Measurements from ENCODE around the gene TLX2. TPM values are rescaled to one million over a fixed set of nuclear protein-coding genes. Genes with fewer than 3 reads are reported as not detected.

Gene TLX2
- total and polyA plus RNA-seq, 2 of the 13 experiments (the other 11 are each of a cell fraction or from before 2014, with no cell fraction given), result 0.05 to 0.20 TPM

DNA sequence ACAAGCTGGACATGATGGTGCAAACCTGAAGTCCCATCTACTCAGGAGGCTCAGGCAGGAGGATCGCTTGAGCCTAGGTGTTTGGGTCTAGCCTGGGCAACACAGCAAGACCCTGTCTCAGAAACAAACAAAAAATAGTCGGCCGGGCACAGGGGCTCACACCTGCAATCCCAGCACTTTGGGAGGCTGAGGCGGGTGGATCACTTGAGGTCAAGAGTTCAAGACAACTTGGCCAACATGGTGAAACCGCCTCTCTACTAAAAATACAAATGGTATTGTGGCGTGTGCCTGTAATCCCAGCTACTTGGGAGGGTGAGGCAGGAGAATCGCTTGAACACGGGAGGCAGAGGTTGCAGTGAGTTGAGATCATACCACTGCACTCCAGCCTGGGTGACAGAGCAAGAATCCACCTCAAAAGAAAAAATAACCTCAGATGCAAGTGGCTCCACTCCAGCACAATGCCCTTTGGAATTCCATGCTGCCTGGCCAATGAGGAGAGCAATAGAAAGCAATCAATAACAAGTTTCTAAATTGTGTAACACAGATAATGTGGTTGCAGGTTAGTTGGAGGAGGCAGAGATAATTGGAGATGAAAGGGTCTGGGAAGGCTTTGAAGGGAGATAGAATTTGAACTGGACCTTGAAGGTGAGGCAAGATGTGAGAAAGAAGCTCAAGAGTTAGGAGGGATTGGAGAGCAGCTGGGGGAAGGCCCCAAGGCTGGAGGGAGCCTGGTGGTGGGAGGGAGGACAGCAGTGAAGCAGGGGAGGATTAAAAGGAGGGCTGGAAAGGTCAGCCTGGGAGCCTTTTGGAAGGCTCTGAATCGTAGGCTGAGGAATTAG is 25.4 kb upstream of the TLX2 start (continued):
- TF ChIP-seq, protein P1, sequence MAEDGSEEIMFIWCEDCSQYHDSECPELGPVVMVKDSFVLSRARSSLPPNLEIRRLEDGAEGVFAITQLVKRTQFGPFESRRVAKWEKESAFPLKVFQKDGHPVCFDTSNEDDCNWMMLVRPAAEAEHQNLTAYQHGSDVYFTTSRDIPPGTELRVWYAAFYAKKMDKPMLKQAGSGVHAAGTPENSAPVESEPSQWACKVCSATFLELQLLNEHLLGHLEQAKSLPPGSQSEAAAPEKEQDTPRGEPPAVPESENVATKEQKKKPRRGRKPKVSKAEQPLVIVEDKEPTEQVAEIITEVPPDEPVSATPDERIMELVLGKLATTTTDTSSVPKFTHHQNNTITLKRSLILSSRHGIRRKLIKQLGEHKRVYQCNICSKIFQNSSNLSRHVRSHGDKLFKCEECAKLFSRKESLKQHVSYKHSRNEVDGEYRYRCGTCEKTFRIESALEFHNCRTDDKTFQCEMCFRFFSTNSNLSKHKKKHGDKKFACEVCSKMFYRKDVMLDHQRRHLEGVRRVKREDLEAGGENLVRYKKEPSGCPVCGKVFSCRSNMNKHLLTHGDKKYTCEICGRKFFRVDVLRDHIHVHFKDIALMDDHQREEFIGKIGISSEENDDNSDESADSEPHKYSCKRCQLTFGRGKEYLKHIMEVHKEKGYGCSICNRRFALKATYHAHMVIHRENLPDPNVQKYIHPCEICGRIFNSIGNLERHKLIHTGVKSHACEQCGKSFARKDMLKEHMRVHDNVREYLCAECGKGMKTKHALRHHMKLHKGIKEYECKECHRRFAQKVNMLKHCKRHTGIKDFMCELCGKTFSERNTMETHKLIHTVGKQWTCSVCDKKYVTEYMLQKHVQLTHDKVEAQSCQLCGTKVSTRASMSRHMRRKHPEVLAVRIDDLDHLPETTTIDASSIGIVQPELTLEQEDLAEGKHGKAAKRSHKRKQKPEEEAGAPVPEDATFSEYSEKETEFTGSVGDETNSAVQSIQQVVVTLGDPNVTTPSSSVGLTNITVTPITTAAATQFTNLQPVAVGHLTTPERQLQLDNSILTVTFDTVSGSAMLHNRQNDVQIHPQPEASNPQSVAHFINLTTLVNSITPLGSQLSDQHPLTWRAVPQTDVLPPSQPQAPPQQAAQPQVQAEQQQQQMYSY (CRISPR knock-in tag; IDR thresholded peaks at IDR 0.05), result no peak
- TF ChIP-seq, protein P2, sequence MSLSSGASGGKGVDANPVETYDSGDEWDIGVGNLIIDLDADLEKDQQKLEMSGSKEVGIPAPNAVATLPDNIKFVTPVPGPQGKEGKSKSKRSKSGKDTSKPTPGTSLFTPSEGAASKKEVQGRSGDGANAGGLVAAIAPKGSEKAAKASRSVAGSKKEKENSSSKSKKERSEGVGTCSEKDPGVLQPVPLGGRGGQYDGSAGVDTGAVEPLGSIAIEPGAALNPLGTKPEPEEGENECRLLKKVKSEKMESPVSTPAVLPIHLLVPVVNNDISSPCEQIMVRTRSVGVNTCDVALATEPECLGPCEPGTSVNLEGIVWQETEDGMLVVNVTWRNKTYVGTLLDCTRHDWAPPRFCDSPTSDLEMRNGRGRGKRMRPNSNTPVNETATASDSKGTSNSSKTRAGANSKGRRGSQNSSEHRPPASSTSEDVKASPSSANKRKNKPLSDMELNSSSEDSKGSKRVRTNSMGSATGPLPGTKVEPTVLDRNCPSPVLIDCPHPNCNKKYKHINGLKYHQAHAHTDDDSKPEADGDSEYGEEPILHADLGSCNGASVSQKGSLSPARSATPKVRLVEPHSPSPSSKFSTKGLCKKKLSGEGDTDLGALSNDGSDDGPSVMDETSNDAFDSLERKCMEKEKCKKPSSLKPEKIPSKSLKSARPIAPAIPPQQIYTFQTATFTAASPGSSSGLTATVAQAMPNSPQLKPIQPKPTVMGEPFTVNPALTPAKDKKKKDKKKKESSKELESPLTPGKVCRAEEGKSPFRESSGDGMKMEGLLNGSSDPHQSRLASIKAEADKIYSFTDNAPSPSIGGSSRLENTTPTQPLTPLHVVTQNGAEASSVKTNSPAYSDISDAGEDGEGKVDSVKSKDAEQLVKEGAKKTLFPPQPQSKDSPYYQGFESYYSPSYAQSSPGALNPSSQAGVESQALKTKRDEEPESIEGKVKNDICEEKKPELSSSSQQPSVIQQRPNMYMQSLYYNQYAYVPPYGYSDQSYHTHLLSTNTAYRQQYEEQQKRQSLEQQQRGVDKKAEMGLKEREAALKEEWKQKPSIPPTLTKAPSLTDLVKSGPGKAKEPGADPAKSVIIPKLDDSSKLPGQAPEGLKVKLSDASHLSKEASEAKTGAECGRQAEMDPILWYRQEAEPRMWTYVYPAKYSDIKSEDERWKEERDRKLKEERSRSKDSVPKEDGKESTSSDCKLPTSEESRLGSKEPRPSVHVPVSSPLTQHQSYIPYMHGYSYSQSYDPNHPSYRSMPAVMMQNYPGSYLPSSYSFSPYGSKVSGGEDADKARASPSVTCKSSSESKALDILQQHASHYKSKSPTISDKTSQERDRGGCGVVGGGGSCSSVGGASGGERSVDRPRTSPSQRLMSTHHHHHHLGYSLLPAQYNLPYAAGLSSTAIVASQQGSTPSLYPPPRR (CRISPR knock-in tag; IDR thresholded peaks at IDR 0.05; ENCODE audit: borderline replicate concordance), result peak; percentile 78; the same call in 1 of the 2 replicates
- peak; percentile 72; the same call in 1 of the 2 replicates for TF ChIP-seq ARID2 (CRISPR knock-in tag; IDR thresholded peaks at IDR 0.05; ENCODE audit: borderline replicate concordance)
- TF ChIP-seq ZNF333 (CRISPR knock-in tag; IDR thresholded peaks at IDR 0.05; ENCODE audit: borderline replicate concordance), result no peak
- TF ChIP-seq, protein P3, sequence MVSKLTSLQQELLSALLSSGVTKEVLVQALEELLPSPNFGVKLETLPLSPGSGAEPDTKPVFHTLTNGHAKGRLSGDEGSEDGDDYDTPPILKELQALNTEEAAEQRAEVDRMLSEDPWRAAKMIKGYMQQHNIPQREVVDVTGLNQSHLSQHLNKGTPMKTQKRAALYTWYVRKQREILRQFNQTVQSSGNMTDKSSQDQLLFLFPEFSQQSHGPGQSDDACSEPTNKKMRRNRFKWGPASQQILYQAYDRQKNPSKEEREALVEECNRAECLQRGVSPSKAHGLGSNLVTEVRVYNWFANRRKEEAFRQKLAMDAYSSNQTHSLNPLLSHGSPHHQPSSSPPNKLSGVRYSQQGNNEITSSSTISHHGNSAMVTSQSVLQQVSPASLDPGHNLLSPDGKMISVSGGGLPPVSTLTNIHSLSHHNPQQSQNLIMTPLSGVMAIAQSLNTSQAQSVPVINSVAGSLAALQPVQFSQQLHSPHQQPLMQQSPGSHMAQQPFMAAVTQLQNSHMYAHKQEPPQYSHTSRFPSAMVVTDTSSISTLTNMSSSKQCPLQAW (CRISPR knock-in tag; IDR thresholded peaks at IDR 0.05), result peak; percentile 77; the same call in 1 of the 2 replicates
- peak; percentile 95; the same call in 1 of the 2 replicates for TF ChIP-seq ZNF589 (CRISPR knock-in tag; conservative IDR thresholded peaks at IDR 0.05)
- TF ChIP-seq ZMYM4 (CRISPR knock-in tag; IDR thresholded peaks at IDR 0.05), result peak; percentile 66
- TF ChIP-seq KMT2B (CRISPR knock-in tag; IDR thresholded peaks at IDR 0.05), result peak; percentile 50; the same call in 1 of the 2 replicates
- no peak for TF ChIP-seq U2AF2 (IDR thresholded peaks at IDR 0.05; ENCODE audit: low read depth, low read length)
- TF ChIP-seq SP140L (CRISPR knock-in tag; IDR thresholded peaks at IDR 0.05; ENCODE audit: borderline replicate concordance), result no peak; the same call in 1 of the 2 replicates
- TF ChIP-seq, protein P4, sequence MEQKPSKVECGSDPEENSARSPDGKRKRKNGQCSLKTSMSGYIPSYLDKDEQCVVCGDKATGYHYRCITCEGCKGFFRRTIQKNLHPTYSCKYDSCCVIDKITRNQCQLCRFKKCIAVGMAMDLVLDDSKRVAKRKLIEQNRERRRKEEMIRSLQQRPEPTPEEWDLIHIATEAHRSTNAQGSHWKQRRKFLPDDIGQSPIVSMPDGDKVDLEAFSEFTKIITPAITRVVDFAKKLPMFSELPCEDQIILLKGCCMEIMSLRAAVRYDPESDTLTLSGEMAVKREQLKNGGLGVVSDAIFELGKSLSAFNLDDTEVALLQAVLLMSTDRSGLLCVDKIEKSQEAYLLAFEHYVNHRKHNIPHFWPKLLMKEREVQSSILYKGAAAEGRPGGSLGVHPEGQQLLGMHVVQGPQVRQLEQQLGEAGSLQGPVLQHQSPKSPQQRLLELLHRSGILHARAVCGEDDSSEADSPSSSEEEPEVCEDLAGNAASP (CRISPR knock-in tag; IDR thresholded peaks at IDR 0.05; ENCODE audit: borderline replicate concordance), result peak; percentile 84
- TF ChIP-seq NFE2L1 (CRISPR knock-in tag; IDR thresholded peaks at IDR 0.05; ENCODE audit: borderline replicate concordance), result 0 out of 2 replicates have a peak, but pooled peaks have one; percentile 40
- TF ChIP-seq STAG1 (CRISPR knock-in tag; IDR thresholded peaks at IDR 0.05), result no peak
- peak; percentile 83 for TF ChIP-seq LCORL (IDR thresholded peaks at IDR 0.05)
- TF ChIP-seq LCORL (CRISPR knock-in tag; IDR thresholded peaks at IDR 0.05), result peak; percentile 86

All from HepG2 (cell line).